Subcutaneous abdominal adipose tissue (tissue), 5 donors: ENCODE measurements around the gene PARP1.

ENCODE experiments used
- H3K27ac ChIP-seq: one replicate; pipeline ENCODE4 v1.7.0; 2013; ENCODE audit warnings: low read depth, mild to moderate bottlenecking, inconsistent platforms, low read length, moderate library complexity
- H3K27me3 ChIP-seq, 5 donors: one replicate each; pipeline ENCODE4 v1.7.0; 2013; ENCODE audit warnings: low read length in 5 of 5, inconsistent platforms in 1 of 5; ENCODE audit not compliant: control insufficient read depth in 5 of 5, insufficient read depth in 4 of 5
- H3K36me3 ChIP-seq, 5 donors: one replicate each; pipeline ENCODE4 v1.7.0; 2013; ENCODE audit warnings: low read length in 5 of 5; ENCODE audit not compliant: control insufficient read depth in 5 of 5, insufficient read depth in 5 of 5
- H3K4me1 ChIP-seq, 5 donors: one replicate each; pipeline ENCODE4 v1.7.0; 2013; ENCODE audit warnings: low read length in 5 of 5, mild to moderate bottlenecking in 3 of 5, moderate library complexity in 1 of 5; ENCODE audit not compliant: control insufficient read depth in 5 of 5, insufficient read depth in 5 of 5
- H3K4me3 ChIP-seq, 5 donors: one replicate each; pipeline ENCODE4 v1.7.0; 2013; ENCODE audit warnings: low read length in 5 of 5, low read depth in 1 of 5
- H3K9ac ChIP-seq, 5 donors: one replicate each; pipeline ENCODE4 v1.7.0; 2013; ENCODE audit warnings: low read length in 5 of 5, mild to moderate bottlenecking in 4 of 5, moderate library complexity in 3 of 5
- H3K9me3 ChIP-seq, 5 donors: one replicate each; pipeline ENCODE4 v1.7.0; 2013; ENCODE audit warnings: low read length in 5 of 5; ENCODE audit not compliant: control insufficient read depth in 5 of 5
- donor health status: healthy.
- donor health status: healthy.
- donor health status: healthy.
- donor health status: healthy.
- donor health status: healthy.

The PARP1 gene

DNA sequence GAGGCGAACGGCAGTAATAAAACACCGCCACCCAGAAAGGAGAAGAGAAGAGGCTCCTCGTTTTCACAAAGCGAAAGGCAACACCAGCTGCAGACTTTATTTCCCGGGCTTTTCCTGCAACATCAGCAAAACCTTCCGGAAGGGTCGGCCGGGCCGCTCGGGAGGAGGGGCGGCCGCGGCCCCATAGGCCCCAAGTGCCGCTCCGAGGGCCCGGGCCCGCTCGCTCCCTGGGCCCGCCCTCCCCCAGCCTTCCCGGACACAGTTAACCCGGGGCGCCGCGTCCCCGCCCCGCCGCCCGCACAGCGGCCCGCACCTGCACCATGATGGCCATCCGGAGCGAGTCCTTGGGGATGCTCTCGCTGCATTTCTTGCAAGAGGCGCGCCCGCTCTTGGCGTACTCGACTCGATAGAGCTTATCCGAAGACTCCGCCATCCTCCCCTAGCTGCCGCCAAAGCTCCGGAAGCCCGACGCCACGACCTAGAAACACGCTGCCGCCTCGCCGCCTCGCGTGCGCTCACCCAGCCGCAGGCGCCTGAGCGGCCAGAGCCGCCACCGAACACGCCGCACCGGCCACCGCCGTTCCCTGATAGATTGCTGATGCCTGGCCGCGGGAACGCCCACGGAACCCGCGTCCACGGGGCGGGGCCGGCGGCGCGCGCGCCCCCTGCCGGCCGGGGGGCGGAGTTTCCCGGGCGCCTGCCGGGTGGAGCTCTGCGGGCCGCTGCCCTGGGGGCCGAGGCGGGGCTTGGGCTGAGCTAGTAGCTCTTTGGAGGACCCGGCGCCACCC, at the start of gene PARP1:
PARP1 (minus strand) TSS at position 597 of the 788 bp plus-strand sequence; CDS start at position 433, 164 bp downstream.
- Histone ChIP-seq H3K4me3 (peak within 1 kb of the TSS; percentile 82 to 89 (median 85)), H3K9ac (peak within 1 kb of the TSS; percentile 57 to 88 (median 77)), H3K4me1 (peaks cover 8 to 42% (median 35%) of the 10 kb centered on the region in 5 donors)

DNA sequence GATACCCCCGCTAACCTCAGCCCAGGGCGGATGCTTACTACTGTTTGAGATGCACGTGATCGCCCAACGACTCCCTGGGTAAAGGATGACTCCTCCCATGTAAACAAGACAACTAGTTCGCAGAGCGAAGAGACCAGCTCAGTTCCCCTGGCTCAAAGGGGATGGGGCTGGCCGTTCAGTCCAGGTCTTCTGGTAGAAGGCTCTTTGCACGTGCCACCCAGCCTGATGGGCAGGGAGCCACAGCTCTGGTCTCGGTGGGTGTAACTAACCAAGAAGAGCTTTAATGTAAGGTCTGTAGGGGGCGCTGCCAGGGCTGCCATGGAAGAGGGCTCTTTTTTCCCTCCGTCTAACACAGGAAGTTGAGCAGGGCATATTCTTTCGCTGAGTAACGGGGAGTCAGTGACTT, 49.4 kb upstream of the PARP1 start:
- Histone ChIP-seq H3K9ac (no peak overlapping the region), H3K27me3 (peaks cover 0 to 12% (median 5%) of the 10 kb centered on the region in 5 donors)

More for the DNA sequence above, at the start of gene PARP1:
- no peaks in the 10 kb centered on the region for H3K27me3 ChIP-seq
- H3K27ac ChIP-seq = peak within 1 kb of the TSS; percentile 82
- H3K9me3 ChIP-seq = no peaks in the 10 kb centered on the region
- peaks cover 0 to 4% (median 0%) of the 10 kb centered on the region in 5 donors for H3K36me3 ChIP-seq

DNA sequence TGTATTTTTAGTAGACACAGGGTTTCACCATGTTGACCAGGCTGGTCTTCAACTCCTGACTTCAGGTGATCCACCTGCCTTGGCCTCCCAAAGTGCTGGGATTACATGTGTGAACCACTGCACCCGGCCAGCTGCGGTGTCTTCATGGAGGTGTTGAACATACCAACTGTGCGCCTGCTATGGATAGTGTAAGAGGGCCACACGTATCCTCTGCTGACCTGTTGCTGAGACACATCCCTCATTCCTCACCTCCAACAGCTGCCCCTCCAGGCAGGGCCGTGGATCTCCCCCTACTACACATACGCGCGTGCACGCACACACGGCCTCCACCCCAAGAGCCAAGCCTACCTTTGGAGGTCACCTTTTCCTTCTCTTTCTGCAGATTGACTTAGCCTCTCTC, 48.0 kb upstream of the PARP1 start:
- Histone ChIP-seq H3K4me1 (no peaks in the 10 kb centered on the region), H3K4me3 (no peak overlapping the region), H3K27me3 (peaks cover 0 to 12% (median 5%) of the 10 kb centered on the region in 5 donors), H3K9me3 (peaks cover 0 to 4% (median 0%) of the 10 kb centered on the region in 5 donors), H3K27ac (no peak overlapping the region), H3K9ac (no peak overlapping the region), H3K36me3 (no peaks in the 10 kb centered on the region)

More for the DNA sequence above, 49.4 kb upstream of the PARP1 start:
- H3K4me3 ChIP-seq = peak overlapping the region in 1 of 5 donors; percentile 2
- no peaks in the 10 kb centered on the region for H3K36me3 ChIP-seq
- H3K27ac ChIP-seq = no peak overlapping the region
- no peaks in the 10 kb centered on the region for H3K4me1 ChIP-seq
- peaks cover 0 to 10% (median 5%) of the 10 kb centered on the region in 5 donors for H3K9me3 ChIP-seq

DNA sequence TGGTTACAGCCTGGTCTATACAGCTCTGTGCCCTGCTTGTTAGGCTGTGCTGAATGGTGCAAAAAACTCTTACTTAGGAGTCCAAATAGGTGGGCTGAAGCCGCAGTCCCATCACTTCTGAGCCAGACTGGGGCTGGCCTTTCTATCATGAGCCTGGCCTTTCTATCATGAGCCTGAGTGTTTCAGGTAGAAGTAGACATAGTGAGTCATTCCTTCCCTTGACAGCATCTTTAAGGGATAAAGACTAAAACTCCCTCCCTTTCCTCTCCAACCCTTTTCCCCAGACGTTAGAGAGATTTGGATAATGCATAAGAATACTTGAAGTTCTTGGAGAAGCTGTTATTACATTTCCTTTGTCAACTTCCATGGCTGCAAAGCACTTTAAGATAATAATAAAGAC, 46.5 kb upstream of the PARP1 start:
- Histone ChIP-seq H3K36me3 (no peaks in the 10 kb centered on the region), H3K27me3 (peaks cover 0 to 12% (median 5%) of the 10 kb centered on the region in 5 donors), H3K4me1 (no peaks in the 10 kb centered on the region), H3K4me3 (no peak overlapping the region), H3K9ac (no peak overlapping the region), H3K27ac (no peak overlapping the region), H3K9me3 (peaks cover 0 to 4% (median 0%) of the 10 kb centered on the region in 5 donors)

DNA sequence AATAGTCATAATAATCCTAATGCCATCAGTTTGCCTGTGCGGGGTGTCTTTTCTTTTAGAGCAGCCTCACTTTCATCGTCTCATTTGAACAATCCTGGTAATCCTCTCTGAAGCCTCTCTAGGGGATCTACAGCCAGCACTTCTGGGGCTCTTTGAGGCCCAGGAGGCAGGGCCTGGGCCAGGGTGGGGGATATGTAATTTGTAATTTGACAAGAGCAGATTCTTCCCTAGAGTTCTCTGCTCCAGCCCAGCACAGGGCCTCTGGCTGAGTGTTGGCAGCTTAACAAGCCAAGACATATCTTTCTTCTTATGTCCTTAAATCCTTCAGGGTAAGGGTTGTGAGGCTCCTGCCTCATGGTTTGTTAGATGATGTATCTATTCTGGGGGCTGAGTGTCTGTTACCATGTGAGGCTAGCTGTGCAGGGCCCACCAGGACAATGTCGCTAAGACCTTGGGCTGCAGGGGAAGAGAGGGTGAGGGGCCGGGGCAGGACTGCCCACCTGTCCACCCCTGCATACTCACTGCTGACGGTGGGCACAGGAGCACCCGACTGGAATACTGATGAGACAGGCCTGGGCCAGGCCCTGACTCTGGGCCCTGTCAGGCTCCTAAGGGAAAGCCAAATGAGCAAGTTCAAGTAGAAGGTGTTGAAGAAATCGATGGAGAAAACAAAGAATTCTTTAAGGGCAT, 45.3 kb upstream of the PARP1 start:
- H3K27ac ChIP-seq = no peak overlapping the region
- H3K9ac ChIP-seq = no peak overlapping the region
- no peaks in the 10 kb centered on the region for H3K4me1 ChIP-seq
- H3K36me3 ChIP-seq = no peaks in the 10 kb centered on the region
- H3K9me3 ChIP-seq = no peaks in the 10 kb centered on the region
- no peak overlapping the region for H3K4me3 ChIP-seq
- peaks cover 0 to 12% (median 5%) of the 10 kb centered on the region in 5 donors for H3K27me3 ChIP-seq

DNA sequence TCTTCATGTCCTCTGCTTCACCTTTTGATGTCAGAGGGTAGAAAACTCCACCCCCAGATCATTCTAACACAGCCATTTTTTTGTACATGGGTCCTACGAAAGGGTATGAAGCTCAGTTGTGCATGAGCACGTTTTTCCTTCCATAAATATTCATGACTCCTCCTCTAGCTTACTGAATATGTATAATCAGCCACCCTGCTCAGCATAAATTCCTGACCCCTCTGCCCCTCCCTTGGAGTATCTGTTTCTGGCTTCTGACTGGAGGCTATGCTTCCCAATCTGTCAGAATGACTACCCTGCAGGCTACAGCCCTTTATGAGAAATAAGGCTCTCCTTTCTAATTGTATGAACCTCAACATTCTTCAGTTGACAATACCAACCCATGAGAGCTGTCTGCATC, 42.8 kb upstream of the PARP1 start:
- H3K9ac ChIP-seq = no peak overlapping the region
- no peak overlapping the region for H3K27ac ChIP-seq
- no peaks in the 10 kb centered on the region for H3K27me3 ChIP-seq
- no peaks in the 10 kb centered on the region for H3K36me3 ChIP-seq
- H3K4me3 ChIP-seq = no peak overlapping the region
- no peaks in the 10 kb centered on the region for H3K9me3 ChIP-seq
- H3K4me1 ChIP-seq = no peaks in the 10 kb centered on the region

DNA sequence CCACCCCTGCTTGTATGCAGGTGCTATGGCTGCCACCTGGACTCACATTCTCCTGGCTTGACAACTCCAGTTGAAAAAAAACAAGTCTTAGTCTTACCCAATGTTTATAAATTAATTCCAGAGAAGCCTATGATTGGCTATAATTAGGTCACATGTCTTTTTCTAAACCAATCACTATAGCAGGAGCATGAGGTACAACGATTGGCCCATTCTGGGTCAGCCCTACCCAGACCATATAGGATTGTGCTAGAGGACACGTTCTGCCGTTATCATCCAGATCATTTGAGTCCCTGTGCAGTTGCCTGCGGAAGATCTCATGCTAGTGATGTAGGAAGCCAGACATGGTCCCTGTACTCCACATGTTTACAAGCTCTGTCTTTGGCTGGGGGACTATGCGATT, 41.9 kb upstream of the PARP1 start:
- no peaks in the 10 kb centered on the region for H3K36me3 ChIP-seq
- no peak overlapping the region for H3K4me3 ChIP-seq
- H3K9me3 ChIP-seq = no peaks in the 10 kb centered on the region
- H3K9ac ChIP-seq = no peak overlapping the region
- no peaks in the 10 kb centered on the region for H3K27me3 ChIP-seq
- H3K27ac ChIP-seq = no peak overlapping the region
- no peaks in the 10 kb centered on the region for H3K4me1 ChIP-seq

DNA sequence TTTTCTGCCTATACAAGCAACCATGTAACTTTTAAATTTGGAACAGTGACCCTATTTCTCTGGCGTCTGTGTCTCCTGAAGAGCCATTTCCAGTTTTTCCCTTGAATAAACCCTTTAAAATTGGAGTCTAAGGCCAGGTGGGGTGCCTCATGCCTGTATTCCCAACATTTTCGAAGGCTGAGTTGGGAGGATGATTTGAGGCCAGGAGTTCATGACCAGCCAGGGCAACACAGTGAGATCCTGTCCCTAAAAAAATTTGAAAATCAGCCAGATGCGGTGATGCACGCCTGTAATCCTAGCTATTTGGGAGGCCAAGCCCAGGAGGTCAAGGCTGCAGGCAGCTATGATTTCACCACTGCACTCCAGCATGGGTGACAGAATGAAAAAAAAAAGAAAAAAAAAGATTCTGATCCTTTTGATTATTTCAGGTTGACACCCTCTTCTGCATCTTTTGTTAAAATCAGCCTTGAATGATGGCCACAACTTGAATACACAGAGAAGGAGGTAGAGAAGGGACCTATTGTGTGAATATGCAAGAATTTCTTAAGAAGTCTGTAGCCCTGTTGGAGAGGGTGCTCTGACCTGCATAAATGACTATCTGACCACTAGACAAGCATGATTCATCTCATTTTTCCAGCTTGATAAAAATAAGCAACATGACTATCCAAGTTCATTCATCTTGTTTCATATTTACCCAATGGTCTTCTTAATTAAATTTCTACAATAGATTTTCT, 40.2 kb upstream of the PARP1 start:
- no peak overlapping the region for H3K4me3 ChIP-seq
- no peaks in the 10 kb centered on the region for H3K4me1 ChIP-seq
- H3K9ac ChIP-seq = no peak overlapping the region
- H3K36me3 ChIP-seq = no peaks in the 10 kb centered on the region
- H3K27ac ChIP-seq = no peak overlapping the region
- no peaks in the 10 kb centered on the region for H3K27me3 ChIP-seq
- no peaks in the 10 kb centered on the region for H3K9me3 ChIP-seq

DNA sequence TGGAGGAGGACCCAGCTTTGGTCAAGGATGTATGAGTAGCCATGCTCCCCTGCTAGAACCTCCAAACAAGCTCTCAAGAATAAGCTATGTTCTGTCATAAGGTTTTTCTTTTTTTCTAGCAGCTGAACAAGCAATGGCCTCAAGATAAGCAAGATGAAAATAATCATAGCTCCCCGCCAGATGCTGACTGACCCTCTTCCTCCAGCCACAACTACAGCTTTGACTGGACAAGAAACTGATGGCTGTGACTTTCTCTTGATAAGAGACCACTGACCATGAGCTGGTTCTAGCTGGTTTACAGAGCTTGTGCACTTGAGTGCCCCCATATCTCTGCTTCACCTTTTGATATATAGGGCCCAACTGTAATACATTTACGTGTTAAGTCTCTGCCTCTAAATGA, 38.2 kb upstream of the PARP1 start:
- H3K9me3 ChIP-seq = no peaks in the 10 kb centered on the region
- no peaks in the 10 kb centered on the region for H3K4me1 ChIP-seq
- H3K36me3 ChIP-seq = no peaks in the 10 kb centered on the region

DNA sequence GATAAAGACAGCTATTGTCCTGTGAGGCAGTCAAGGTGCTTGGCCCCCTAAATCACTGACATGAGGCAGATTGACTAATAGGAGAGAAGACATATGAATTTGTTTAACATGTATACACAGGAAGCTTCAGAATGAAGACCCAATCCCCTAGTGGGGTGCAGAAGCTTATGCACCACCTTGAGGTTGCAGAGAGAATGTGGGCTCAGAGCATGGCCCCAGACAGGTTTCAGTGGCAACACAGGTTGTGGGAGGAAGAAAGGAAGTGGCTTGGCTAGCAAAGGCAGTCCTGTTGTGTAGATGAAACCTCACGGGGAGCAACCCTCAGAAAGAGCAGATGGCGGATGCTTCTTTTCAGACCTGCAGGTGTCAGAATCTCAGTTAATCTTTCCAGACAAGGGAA, 37.0 kb upstream of the PARP1 start:
- H3K27ac ChIP-seq = no peak overlapping the region
- no peaks in the 10 kb centered on the region for H3K9me3 ChIP-seq
- no peaks in the 10 kb centered on the region for H3K4me1 ChIP-seq
- H3K27me3 ChIP-seq = no peaks in the 10 kb centered on the region
- no peak overlapping the region for H3K4me3 ChIP-seq
- no peak overlapping the region for H3K9ac ChIP-seq
- H3K36me3 ChIP-seq = no peaks in the 10 kb centered on the region

More for the DNA sequence above, 38.2 kb upstream of the PARP1 start:
- no peak overlapping the region for H3K27ac ChIP-seq
- H3K4me3 ChIP-seq = no peak overlapping the region
- no peak overlapping the region for H3K9ac ChIP-seq
- no peaks in the 10 kb centered on the region for H3K27me3 ChIP-seq
